GM12878 (cell line): ENCODE data around the gene GFRA4. TPM values are rescaled to one million over a fixed set of nuclear protein-coding genes. Genes with fewer than 3 reads are reported as not detected.

ENCODE experiments used
- ATAC-seq: fragments of 200-7000 bp; cut with Tn5 transposase; 3 replicates; pipeline ENCODE4 v1.9.1; 2020; ENCODE audit warnings: mild to moderate bottlenecking, moderate library complexity
- BruUV-seq: library from RNA; stranded (reverse); fragments of 400-500 nt; replicated peaks from 2 replicates; lab custom pipeline; 2021; lab: Mats Ljungman, UMichigan
- CTCF ChIA-PET: fragments of 300-600 bp; sonication (Branson Sonifier 250); formaldehyde crosslinking; extraction: SDS; loops from one replicate; lab custom pipeline; 2021; ENCODE audit warnings: inconsistent platforms; lab: Yijun Ruan, JAX
- POLR2A ChIA-PET: fragments of 350-600 bp; formaldehyde crosslinking; extraction: SDS; loops from one replicate; lab custom pipeline; 2021; ENCODE audit warnings: inconsistent platforms; lab: Charles Lee
- RAD21 ChIA-PET: fragments of 300-600 bp; sonication (Branson Sonifier 250); formaldehyde crosslinking; loops from one replicate; lab custom pipeline; 2023; ENCODE audit warnings: antibody characterized with exemption; ENCODE audit not compliant: unreplicated experiment; lab: Charles Lee
- SMC1A ChIA-PET: fragments of 300-600 bp; sonication (Branson Sonifier 250); formaldehyde crosslinking; loops from one replicate; lab custom pipeline; 2023; ENCODE audit not compliant: unreplicated experiment, uncharacterized antibody; lab: Charles Lee
- DNase-seq: peaks from one replicate; pipeline ENCODE4 v3.0.0-alpha.2; 2011; ENCODE audit warnings: low read depth, low spot score
- FAIRE-seq: peaks from 3 replicates; lab custom pipeline; 2011; peaks lifted over from hg19 to GRCh38; lab: Jason Lieb, UNC
- H2AFZ ChIP-seq: 2 replicates; pipeline ENCODE4 v1.6.0; 2011; ENCODE audit warnings: low read depth, low read length, control low read depth; ENCODE audit not compliant: control insufficient read depth
- H3K27ac ChIP-seq: 2 replicates; pipeline ENCODE4 v1.5.1; 2011; ENCODE audit warnings: control low read depth; ENCODE audit not compliant: control insufficient read depth, insufficient read depth
- H3K27me3 ChIP-seq, 2 experiments: replicated peaks in 1 of 2; 2 replicates each; pipeline versions ENCODE4 v1.6.0 to v1.6.1; 2011; ENCODE audit warnings: low read length in 1 of 2; ENCODE audit not compliant: control insufficient read depth in 2 of 2, insufficient read depth in 2 of 2
- H3K36me3 ChIP-seq, 2 experiments: 2 replicates each; pipeline ENCODE4 v1.5.1; 2011; ENCODE audit warnings: low read length in 1 of 2; ENCODE audit not compliant: control insufficient read depth in 2 of 2, insufficient read depth in 2 of 2
- H3K4me1 ChIP-seq: 2 replicates; pipeline ENCODE4 v1.6.1; 2011; ENCODE audit warnings: mild to moderate bottlenecking, low read length, moderate library complexity, mixed read lengths; ENCODE audit not compliant: control insufficient read depth, insufficient read depth
- H3K4me2 ChIP-seq: 2 replicates; pipeline ENCODE4 v1.6.0; 2011; ENCODE audit warnings: control low read depth; ENCODE audit not compliant: control insufficient read depth, insufficient read depth
- H3K4me3 ChIP-seq: fragments of 200-600 bp; sonication (generic); 2 replicates; pipeline ENCODE4 v1.5.1; 2016
- H3K79me2 ChIP-seq: 2 replicates; pipeline ENCODE4 v1.6.0; 2011; ENCODE audit warnings: low read length; ENCODE audit not compliant: control insufficient read depth, insufficient read depth
- H3K9ac ChIP-seq: 2 replicates; pipeline ENCODE4 v1.8.0; 2011; ENCODE audit warnings: low read length, control low read depth, mixed read lengths; ENCODE audit not compliant: control insufficient read depth, insufficient read depth
- H3K9me3 ChIP-seq: replicated peaks from 3 replicates; pipeline ENCODE4 v1.5.1; 2011; ENCODE audit warnings: mild to moderate bottlenecking, low read length; ENCODE audit not compliant: control insufficient read depth, insufficient read depth
- H4K20me1 ChIP-seq: 2 replicates; pipeline ENCODE4 v1.6.0; 2011; ENCODE audit not compliant: control insufficient read depth, insufficient read depth
- HDAC6 ChIP-seq: fragments of 200-600 bp; sonication (generic); IDR thresholded peaks from one replicate; pipeline ENCODE4 v1.8.0; 2017; ENCODE audit warnings: antibody characterized with exemption; ENCODE audit not compliant: unreplicated experiment
- IRF4 ChIP-seq: IDR thresholded peaks from 2 replicates; pipeline ENCODE4 v1.6.1; 2011; ENCODE audit warnings: low read depth, low read length
- LARP7 ChIP-seq: fragments of 450-650 bp; IDR thresholded peaks from 2 replicates; pipeline ENCODE4 v1.6.1; 2017; ENCODE audit warnings: mild to moderate bottlenecking
- MYB ChIP-seq: fragments of 150-350 bp; IDR thresholded peaks from 2 replicates; pipeline ENCODE4 v1.6.1; 2014; ENCODE audit warnings: mild to moderate bottlenecking, low read depth, low read length, borderline replicate concordance
- SPI1 ChIP-seq: IDR thresholded peaks from 2 replicates; pipeline ENCODE4 v1.6.1; 2011; ENCODE audit warnings: low read depth, mild to moderate bottlenecking, low read length, moderate library complexity, borderline replicate concordance; ENCODE audit not compliant: insufficient read depth
- ZNF274 ChIP-seq: IDR thresholded peaks from one replicate; pipeline ENCODE4 v1.8.0; 2011; ENCODE audit not compliant: insufficient read length, insufficient read depth
- WGBS: methylation state at CpG from one replicate; pipeline ENCODE4 v1.1.6; 2016; ENCODE audit warnings: low lambda C conversion rate; ENCODE audit not compliant: insufficient replicate concordance, insufficient coverage; ENCODE audit errors: missing lambda C conversion rate; 5-methylcytosine and 5-hydroxymethylcytosine counted together
- in situ Hi-C: fragments of 300-500 bp; cut with MboI; formaldehyde crosslinking; loops from 9 replicates; pipeline ENCODE4 v1.14.3; 2018; ENCODE audit warnings: mixed read lengths
- intact Hi-C: fragments of 100-400 bp; cut with micrococcal nuclease; formaldehyde crosslinking; loops from one replicate; pipeline ENCODE4 v1.14.2; 2022; ENCODE audit not compliant: unreplicated experiment
- polyA plus RNA-seq, 11 experiments: library from polyadenylated mRNA; depleted of rRNA in 4 of 11; unstranded in 6 of 11; stranded (reverse) in 5 of 11; fragments of >200 nt; fragmentation: Nextera tagmentation in 4 of 11; fragmentation: Illumina TruSeq in 1 of 11; extraction: Ambion mirVana in 4 of 11; extraction: Trizol in 1 of 11; gene quantifications; 1 replicate in 1 of 11; 2 replicates in 10 of 11; pipeline versions ENCODE4 v1.2.1 to v1.2.3, GENCODE V29; 2011 to 2016; ENCODE audit warnings: inconsistent platforms in 2 of 11, missing spikeins in 2 of 11, low read depth in 1 of 11
- total RNA-seq, 4 experiments: library from RNA; depleted of rRNA in 3 of 4; stranded (reverse); fragments of >200 nt in 3 of 4; fragmentation: Illumina TruSeq in 1 of 4; extraction: Trizol in 1 of 4; gene quantifications; 2 replicates each; pipeline versions ENCODE4 v1.2.1 to v1.2.3, GENCODE V29; 2013 to 2021
- TF ChIP-seq, protein P1 (sequence below): fragments of 450-650 bp; IDR thresholded peaks from 2 replicates; pipeline ENCODE4 v1.6.1; 2017; ENCODE audit warnings: antibody characterized with exemption, mild to moderate bottlenecking, moderate library complexity

Gene GFRA4
- total and polyA plus RNA-seq, 10 of the 15 experiments (the other 5 are each of a cell fraction or from before 2014, with no cell fraction given) = 0.04 TPM; not detected in 9

DNA sequence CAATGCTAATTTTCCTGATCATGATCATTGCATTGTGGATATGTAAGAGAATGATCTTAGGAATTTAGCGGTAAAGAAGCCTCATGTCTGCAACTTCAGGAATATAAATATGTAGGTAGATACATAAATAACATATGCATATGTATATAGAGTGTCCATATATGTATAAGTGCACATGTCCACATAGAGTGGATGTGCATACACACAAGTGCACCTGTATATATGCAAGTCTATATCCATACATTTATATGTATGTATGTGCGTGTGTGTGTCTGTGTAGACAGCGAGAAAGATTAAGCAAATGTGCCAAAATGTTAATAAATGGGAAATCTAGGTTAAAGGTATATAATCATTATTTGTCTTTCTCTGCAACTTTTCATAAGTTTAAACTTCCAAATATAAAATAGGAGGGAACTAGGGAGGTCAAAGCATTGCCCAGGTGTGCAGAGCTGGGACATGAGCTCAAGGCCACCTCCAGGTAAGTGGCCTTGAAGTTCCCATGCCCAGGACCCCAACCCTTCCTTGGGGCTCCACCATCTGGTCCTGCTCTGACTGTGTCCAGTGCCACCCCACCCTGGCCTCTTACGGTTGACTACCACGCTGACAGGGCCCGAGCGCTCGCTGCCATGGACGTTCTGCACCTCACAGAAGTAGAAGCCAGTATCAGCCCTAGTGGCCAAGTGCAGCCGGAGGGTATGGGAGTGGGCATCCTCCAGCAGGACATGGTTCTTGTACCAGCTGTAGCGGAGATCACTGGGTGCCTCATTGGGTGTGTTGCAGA is 39.6 kb upstream of the GFRA4 start:
- RAD21 ChIA-PET = no interaction called here
- Histone ChIP-seq H3K27ac (no peak overlapping the region), H3K79me2 (no peaks in the 10 kb centered on the region), H3K4me2 (no peak overlapping the region)
- no TSS peak for BruUV-seq
- intact Hi-C loops = no loop called here
- TF ChIP-seq, protein P1, sequence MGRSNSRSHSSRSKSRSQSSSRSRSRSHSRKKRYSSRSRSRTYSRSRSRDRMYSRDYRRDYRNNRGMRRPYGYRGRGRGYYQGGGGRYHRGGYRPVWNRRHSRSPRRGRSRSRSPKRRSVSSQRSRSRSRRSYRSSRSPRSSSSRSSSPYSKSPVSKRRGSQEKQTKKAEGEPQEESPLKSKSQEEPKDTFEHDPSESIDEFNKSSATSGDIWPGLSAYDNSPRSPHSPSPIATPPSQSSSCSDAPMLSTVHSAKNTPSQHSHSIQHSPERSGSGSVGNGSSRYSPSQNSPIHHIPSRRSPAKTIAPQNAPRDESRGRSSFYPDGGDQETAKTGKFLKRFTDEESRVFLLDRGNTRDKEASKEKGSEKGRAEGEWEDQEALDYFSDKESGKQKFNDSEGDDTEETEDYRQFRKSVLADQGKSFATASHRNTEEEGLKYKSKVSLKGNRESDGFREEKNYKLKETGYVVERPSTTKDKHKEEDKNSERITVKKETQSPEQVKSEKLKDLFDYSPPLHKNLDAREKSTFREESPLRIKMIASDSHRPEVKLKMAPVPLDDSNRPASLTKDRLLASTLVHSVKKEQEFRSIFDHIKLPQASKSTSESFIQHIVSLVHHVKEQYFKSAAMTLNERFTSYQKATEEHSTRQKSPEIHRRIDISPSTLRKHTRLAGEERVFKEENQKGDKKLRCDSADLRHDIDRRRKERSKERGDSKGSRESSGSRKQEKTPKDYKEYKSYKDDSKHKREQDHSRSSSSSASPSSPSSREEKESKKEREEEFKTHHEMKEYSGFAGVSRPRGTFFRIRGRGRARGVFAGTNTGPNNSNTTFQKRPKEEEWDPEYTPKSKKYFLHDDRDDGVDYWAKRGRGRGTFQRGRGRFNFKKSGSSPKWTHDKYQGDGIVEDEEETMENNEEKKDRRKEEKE = no peak
- TF ChIP-seq HDAC6 (no peak), ZNF274 (no peak), MYB (no peak), IRF4 (no peak), SPI1 (no peak), LARP7 (no peak)
- TF ChIP-seq, all 136 proteins: peak for 0
- no peak overlapping the region for H2AFZ ChIP-seq
- H3K4me3 ChIP-seq = no peak overlapping the region
- no peaks in the 10 kb centered on the region for H4K20me1 ChIP-seq
- no peak overlapping the region for H3K9ac ChIP-seq
- 60% methylated on average over 11 of the region's 11 CpGs for WGBS
- no peak for DNase-seq
- POLR2A ChIA-PET = no interaction called here
- CTCF ChIA-PET = interaction anchor here (1.2 to 2.0 kb wide), 2 partner anchors 8 to 11 kb away, joined by 4 to 7 read pairs; no protein-coding TSS in a partner anchor
- peaks cover 0 to 2% of the 10 kb centered on the region in 2 experiments; a peak in 2 of 4 replicates for H3K27me3 ChIP-seq
- H3K9me3 ChIP-seq = no peaks in the 10 kb centered on the region
- no peaks in the 10 kb centered on the region for H3K4me1 ChIP-seq
- SMC1A ChIA-PET = no interaction called here
- in situ Hi-C loops = no loop called here
- FAIRE-seq = no peak
- no peak for ATAC-seq
- H3K36me3 ChIP-seq = no peaks in the 10 kb centered on the region
